SK-N-MC (cell line): ENCODE results near the gene RBM45.
"Not testable (repeated sequence)": the region's sequence is repeated elsewhere in the genome, so short reads cannot be mapped to it uniquely, and the experiment has no call there.

ENCODE experiments used
- DNase-seq: peaks from one replicate; pipeline ENCODE4 v3.0.0-alpha.2; 2011; ENCODE audit warnings: low read depth, low spot score
- H3K27ac ChIP-seq: fragments of 200-600 bp; sonication (generic); 2 replicates; pipeline ENCODE4 v1.5.1; 2016; ENCODE audit warnings: mixed run types
- H3K36me3 ChIP-seq: fragments of 200-600 bp; sonication (generic); 2 replicates; pipeline ENCODE4 v1.6.1; 2017; ENCODE audit warnings: antibody characterized with exemption, low read length, mixed read lengths; ENCODE audit not compliant: insufficient read depth
- H3K4me3 ChIP-seq: fragments of 200-600 bp; sonication (generic); 2 replicates; pipeline ENCODE4 v1.5.1; 2016
- H3K9ac ChIP-seq: fragments of 200-600 bp; sonication (generic); 2 replicates; pipeline ENCODE4 v1.8.0; 2017; ENCODE audit warnings: mixed run types, mixed read lengths; ENCODE audit not compliant: insufficient read length
- H3K9me3 ChIP-seq: fragments of 200-600 bp; sonication (generic); 2 replicates; pipeline ENCODE4 v1.6.1; 2017; ENCODE audit warnings: low read depth, mild to moderate bottlenecking, antibody characterized with exemption, low read length, moderate library complexity, mixed read lengths
- EZH2 ChIP-seq: fragments of 200-600 bp; sonication (generic); IDR thresholded peaks from one replicate; pipeline ENCODE4 v1.6.1; 2017; ENCODE audit warnings: antibody characterized with exemption
- FOXP2 ChIP-seq: optimal IDR thresholded peaks from 2 replicates; pipeline ENCODE3; 2011; ENCODE audit warnings: mild to moderate bottlenecking, moderate library complexity; ENCODE audit not compliant: insufficient read depth; ENCODE audit errors: extremely low read length, control extremely low read depth
- POLR2AphosphoS5 ChIP-seq: IDR thresholded peaks from 2 replicates; pipeline ENCODE4 v1.6.1; 2012; ENCODE audit warnings: mild to moderate bottlenecking, low read depth, low read length, borderline replicate concordance

The RBM45 gene

DNA sequence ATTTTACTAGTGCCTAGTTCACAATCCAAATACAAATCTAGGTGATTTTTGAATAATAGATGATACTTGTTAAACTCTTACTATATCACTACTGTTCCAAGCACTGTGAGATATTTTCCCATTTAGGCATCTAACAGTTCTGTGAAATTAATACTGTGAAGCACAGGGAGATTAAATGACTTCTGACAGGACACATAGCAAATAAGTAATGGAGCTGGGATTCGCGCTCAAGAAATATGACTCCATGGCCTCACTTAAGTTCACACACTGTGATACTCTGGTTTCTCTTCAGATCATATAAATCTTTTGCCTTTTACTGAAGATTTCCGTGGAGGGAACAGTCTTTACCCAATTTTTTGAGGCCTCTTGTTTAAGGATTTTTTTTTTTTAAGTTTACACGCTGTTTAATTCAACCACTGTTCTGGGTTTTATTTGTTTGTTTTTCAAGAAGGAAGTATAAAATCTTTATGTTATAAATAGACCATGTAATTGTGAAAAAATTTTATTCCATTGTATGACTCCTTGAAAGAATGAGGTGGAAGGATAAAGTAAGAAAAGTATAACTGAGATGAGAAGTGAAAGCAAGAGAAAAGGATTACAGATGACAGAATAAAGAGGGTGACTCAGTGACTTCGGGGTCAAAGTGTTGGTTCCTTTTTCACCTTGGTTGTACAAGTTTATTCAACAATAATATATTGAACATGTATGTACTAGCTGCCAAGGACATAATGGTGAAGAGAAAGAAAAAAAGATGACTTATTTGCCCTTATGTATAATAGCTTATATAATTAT is 30.2 kb downstream of the RBM45 start:
- Histone ChIP-seq H3K9me3 (no peaks in the 10 kb centered on the region), H3K9ac (no peak overlapping the region), H3K36me3 (no peaks in the 10 kb centered on the region), H3K27ac (no peak overlapping the region), H3K4me3 (no peak overlapping the region)
- no peak for DNase-seq
- TF ChIP-seq EZH2: no peak
- TF ChIP-seq POLR2AphosphoS5: no peak
- TF ChIP-seq FOXP2: no peak

DNA sequence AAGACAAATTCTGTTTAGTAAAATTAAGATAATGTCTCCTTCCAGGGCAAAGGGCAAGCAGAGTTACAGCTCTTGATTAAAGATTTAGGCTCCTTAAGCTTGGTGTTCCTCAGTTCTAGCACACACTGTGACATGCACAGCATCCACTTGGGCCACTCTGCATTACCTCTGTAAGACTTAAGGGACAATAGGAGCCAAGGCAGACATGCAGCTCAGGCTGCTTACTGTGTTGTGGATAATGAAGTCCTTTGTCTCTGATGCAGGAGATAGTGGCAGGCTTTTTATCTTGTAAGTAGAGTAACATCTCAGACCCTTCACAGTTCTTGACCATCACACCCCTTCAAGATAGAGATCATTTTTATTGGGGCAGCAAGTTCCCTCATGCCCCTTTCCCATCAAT is 31.2 kb downstream of the RBM45 start:
- no peak for TF ChIP-seq POLR2AphosphoS5
- TF ChIP-seq EZH2: no peak
- TF ChIP-seq FOXP2: no peak
- Histone ChIP-seq H3K9me3 (no peaks in the 10 kb centered on the region), H3K9ac (no peak overlapping the region), H3K36me3 (no peaks in the 10 kb centered on the region), H3K27ac (no peak overlapping the region), H3K4me3 (no peak overlapping the region)
- no peak for DNase-seq

DNA sequence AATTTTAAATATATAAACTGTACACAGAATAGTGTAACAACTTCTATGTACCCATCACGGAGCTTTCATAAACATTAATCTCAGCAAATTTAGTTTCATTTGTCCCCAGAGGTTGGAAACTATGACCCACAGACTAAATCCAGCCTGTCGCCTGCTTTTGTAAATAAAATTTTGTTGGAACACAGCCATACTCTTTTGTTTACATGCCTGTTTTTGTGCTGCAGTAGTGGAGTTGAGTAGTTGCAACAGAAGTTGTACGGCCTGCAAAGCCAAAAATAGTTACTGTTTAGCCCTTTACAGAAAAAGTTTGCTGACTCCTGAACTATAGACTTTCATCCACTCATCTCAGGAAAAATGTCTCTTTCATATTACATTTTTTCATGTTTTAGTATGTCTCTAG is 39.8 kb downstream of the RBM45 start:
- Histone ChIP-seq H3K4me3 (no peak overlapping the region), H3K27ac (no peak overlapping the region), H3K9ac (peak overlapping the region; percentile 24), H3K9me3 (no peaks in the 10 kb centered on the region), H3K36me3 (no peaks in the 10 kb centered on the region)
- no peak for TF ChIP-seq FOXP2
- no peak for TF ChIP-seq EZH2
- TF ChIP-seq POLR2AphosphoS5: no peak
- no peak for DNase-seq

DNA sequence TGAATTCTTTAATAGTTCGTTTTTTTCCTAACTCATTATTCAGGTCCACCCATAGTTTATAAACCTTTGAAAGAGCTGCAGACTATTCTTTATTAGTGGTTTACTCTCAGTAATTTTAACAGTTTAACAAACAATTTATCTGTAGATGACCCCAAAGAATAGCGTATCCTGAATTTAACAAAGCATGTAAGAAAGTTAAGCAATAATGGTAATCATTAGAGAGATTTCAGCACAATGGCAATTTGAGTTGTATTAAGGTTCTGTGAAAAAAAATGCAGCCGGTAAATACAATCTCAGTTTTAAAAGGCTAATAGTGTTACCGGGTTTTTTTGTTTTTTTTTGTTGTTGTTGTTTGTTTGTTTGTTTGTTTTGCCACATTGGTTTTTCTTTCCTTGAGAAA is 40.3 kb downstream of the RBM45 start:
- no peaks in the 10 kb centered on the region for H3K36me3 ChIP-seq
- no peak overlapping the region for H3K4me3 ChIP-seq
- TF ChIP-seq POLR2AphosphoS5 (no peak), FOXP2 (no peak), EZH2 (no peak)
- DNase-seq: no peak
- peak overlapping the region; percentile 24 for H3K9ac ChIP-seq
- no peaks in the 10 kb centered on the region for H3K9me3 ChIP-seq
- no peak overlapping the region for H3K27ac ChIP-seq

DNA sequence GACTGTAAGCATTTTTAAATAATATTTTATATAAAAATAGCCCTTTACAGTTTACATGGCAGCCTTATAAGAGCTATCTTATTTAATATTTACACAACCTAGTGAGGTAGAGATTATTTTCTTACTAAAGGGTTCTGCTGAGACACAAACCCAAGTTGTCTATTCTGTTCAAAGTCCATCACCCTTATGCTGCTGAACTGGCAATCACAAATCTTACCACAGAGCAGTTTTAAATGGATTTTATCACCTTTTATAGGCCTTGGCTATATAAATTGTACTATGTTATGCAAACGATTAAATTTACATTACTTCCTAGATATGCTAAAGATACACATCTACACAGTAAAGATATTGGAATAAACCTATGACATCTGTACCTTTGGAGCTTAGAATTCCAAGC is 40.7 kb downstream of the RBM45 start:
- no peak for TF ChIP-seq POLR2AphosphoS5
- TF ChIP-seq EZH2: no peak
- TF ChIP-seq FOXP2: no peak
- Histone ChIP-seq H3K4me3 (no peak overlapping the region), H3K9me3 (no peaks in the 10 kb centered on the region), H3K9ac (no peak overlapping the region), H3K27ac (no peak overlapping the region), H3K36me3 (no peaks in the 10 kb centered on the region)
- DNase-seq: no peak

DNA sequence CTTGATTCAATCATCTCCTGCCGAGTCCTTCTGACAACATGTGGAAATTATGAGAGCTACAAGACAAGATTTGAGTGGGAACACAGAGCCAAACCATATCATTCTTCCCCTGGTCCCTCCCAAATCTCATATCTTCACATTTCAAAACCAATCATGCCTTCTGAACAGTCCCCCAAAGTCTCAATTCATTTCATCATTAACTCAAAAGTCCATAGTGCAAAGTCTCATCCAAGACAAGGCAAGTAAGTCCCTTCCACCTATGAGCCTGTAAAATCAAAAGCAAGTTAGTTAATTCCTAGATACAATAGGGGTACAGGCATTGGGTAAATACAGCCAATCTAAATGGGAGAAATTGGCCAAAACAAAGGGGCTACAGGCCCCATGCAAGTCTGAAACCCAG is 41.6 kb downstream of the RBM45 start:
- H3K9ac ChIP-seq, H3K4me3 ChIP-seq, DNase-seq, H3K9me3 ChIP-seq, H3K36me3 ChIP-seq, H3K27ac ChIP-seq: not testable (repeated sequence)

GRCh38 chr2:178155524-178155923 is 43.3 kb downstream of the RBM45 start:
- no peak for DNase-seq
- Histone ChIP-seq H3K9me3 (no peaks in the 10 kb centered on the region), H3K36me3 (no peaks in the 10 kb centered on the region), H3K9ac (no peak overlapping the region), H3K4me3 (no peak overlapping the region), H3K27ac (no peak overlapping the region)
- TF ChIP-seq POLR2AphosphoS5: no peak
- no peak for TF ChIP-seq EZH2
- no peak for TF ChIP-seq FOXP2

GRCh38 chr2:178157574-178157973 is 45.3 kb downstream of the RBM45 start:
- no peak for DNase-seq
- Histone ChIP-seq H3K27ac (no peak overlapping the region), H3K9me3 (no peaks in the 10 kb centered on the region), H3K36me3 (no peaks in the 10 kb centered on the region), H3K4me3 (no peak overlapping the region), H3K9ac (no peak overlapping the region)
- TF ChIP-seq POLR2AphosphoS5: no peak
- no peak for TF ChIP-seq EZH2
- TF ChIP-seq FOXP2: no peak

GRCh38 chr2:178159966-178160365 is 47.7 kb downstream of the RBM45 start:
- no peak overlapping the region for H3K4me3 ChIP-seq
- DNase-seq: no peak
- H3K36me3 ChIP-seq: no peaks in the 10 kb centered on the region
- no peak overlapping the region for H3K9ac ChIP-seq
- no peaks in the 10 kb centered on the region for H3K9me3 ChIP-seq
- TF ChIP-seq EZH2: no peak
- no peak for TF ChIP-seq FOXP2
- TF ChIP-seq POLR2AphosphoS5: no peak
- no peak overlapping the region for H3K27ac ChIP-seq
